Mesenchymal stem cell (in vitro differentiated cells and primary cell): ENCODE results near the gene STRA8.
A peak's percentile ranks its signal among the peaks of the same experiment; 100 is the strongest.

ENCODE experiments used
- DNase-seq: peaks from one replicate; pipeline ENCODE4 v3.0.0-alpha.2; 2013
- H2AFZ ChIP-seq: one replicate; pipeline ENCODE4 v1.6.1; 2013; ENCODE audit warnings: low read depth, mild to moderate bottlenecking, control low read depth, inconsistent platforms, low read length, moderate library complexity
- H2AK5ac ChIP-seq: 2 replicates; pipeline ENCODE4 v1.6.1; 2013; ENCODE audit warnings: low read length, moderate library complexity, mild to moderate bottlenecking, inconsistent platforms; ENCODE audit not compliant: severe bottlenecking
- H2BK120ac ChIP-seq: one replicate; pipeline ENCODE4 v1.6.1; 2013; ENCODE audit warnings: low read depth, mild to moderate bottlenecking, inconsistent platforms, low read length, moderate library complexity
- H2BK12ac ChIP-seq, 2 experiments: one replicate each; pipeline ENCODE4 v1.6.1; 2013; ENCODE audit warnings: inconsistent platforms in 2 of 2, low read length in 2 of 2, mild to moderate bottlenecking in 2 of 2, moderate library complexity in 2 of 2, control low read depth in 1 of 2
- H2BK15ac ChIP-seq: one replicate; pipeline ENCODE4 v1.6.1; 2013; ENCODE audit warnings: mild to moderate bottlenecking, low read depth, inconsistent platforms; ENCODE audit not compliant: poor library complexity, severe bottlenecking
- H2BK5ac ChIP-seq: 2 replicates; pipeline ENCODE4 v1.6.1; 2013; ENCODE audit warnings: low read depth, mild to moderate bottlenecking, low read length, control low read depth, inconsistent platforms; ENCODE audit not compliant: poor library complexity, severe bottlenecking
- H3K14ac ChIP-seq, 2 experiments: one replicate each; pipeline ENCODE4 v1.6.1; 2013; ENCODE audit warnings: inconsistent platforms in 2 of 2, low read length in 2 of 2, control low read depth in 1 of 2, mild to moderate bottlenecking in 1 of 2, moderate library complexity in 1 of 2
- H3K18ac ChIP-seq, 2 experiments: one replicate each; pipeline ENCODE4 v1.6.1; 2013; ENCODE audit warnings: inconsistent platforms in 2 of 2, low read length in 2 of 2, control low read depth in 1 of 2, low read depth in 1 of 2, mild to moderate bottlenecking in 1 of 2
- H3K23ac ChIP-seq, 2 experiments: one replicate each; pipeline ENCODE4 v1.6.1; 2013; ENCODE audit warnings: inconsistent platforms in 2 of 2, low read length in 2 of 2, mild to moderate bottlenecking in 2 of 2, moderate library complexity in 2 of 2, control low read depth in 1 of 2
- H3K27ac ChIP-seq: 2 replicates; pipeline ENCODE4 v1.5.1; 2013; ENCODE audit warnings: mild to moderate bottlenecking, moderate library complexity, low read length, control low read depth, inconsistent platforms; ENCODE audit not compliant: poor library complexity, severe bottlenecking
- H3K27me3 ChIP-seq, 2 experiments: 2 replicates each; pipeline versions ENCODE4 v1.6.1 to v1.7.0; 2013; ENCODE audit warnings: low read length in 2 of 2, mild to moderate bottlenecking in 2 of 2, moderate library complexity in 2 of 2, control low read depth in 1 of 2, inconsistent platforms in 1 of 2; ENCODE audit not compliant: control insufficient read depth in 1 of 2, insufficient read depth in 1 of 2
- H3K36me3 ChIP-seq, 2 experiments: 2 replicates each; pipeline versions ENCODE4 v1.6.1 to v1.7.0; 2013; ENCODE audit warnings: low read length in 2 of 2, control low read depth in 1 of 2, inconsistent platforms in 1 of 2, low read depth in 1 of 2, mild to moderate bottlenecking in 1 of 2; ENCODE audit not compliant: insufficient read depth in 2 of 2, control insufficient read depth in 1 of 2
- H3K4ac ChIP-seq, 2 experiments: one replicate each; pipeline ENCODE4 v1.6.1; 2013; ENCODE audit warnings: inconsistent platforms in 2 of 2, low read length in 2 of 2, mild to moderate bottlenecking in 2 of 2, moderate library complexity in 2 of 2, control low read depth in 1 of 2, low read depth in 1 of 2
- H3K4me1 ChIP-seq: 2 replicates; pipeline ENCODE4 v1.6.1; 2013; ENCODE audit warnings: low read depth, low read length, control low read depth; ENCODE audit not compliant: control insufficient read depth, insufficient read depth
- H3K4me2 ChIP-seq: 2 replicates; pipeline ENCODE4 v1.6.1; 2013; ENCODE audit warnings: low read length, mild to moderate bottlenecking, inconsistent platforms; ENCODE audit not compliant: poor library complexity, severe bottlenecking
- H3K4me3 ChIP-seq, 2 experiments: 2 replicates each; pipeline versions ENCODE4 v1.5.1 to v1.7.0; 2013; ENCODE audit warnings: low read length in 2 of 2, mild to moderate bottlenecking in 2 of 2, control low read depth in 1 of 2, low read depth in 1 of 2; ENCODE audit not compliant: insufficient read depth in 1 of 2
- H3K79me1 ChIP-seq: replicated peaks from 2 replicates; pipeline ENCODE4 v1.6.1; 2013; ENCODE audit warnings: mild to moderate bottlenecking, control low read depth, low read length, inconsistent platforms; ENCODE audit not compliant: poor library complexity, severe bottlenecking
- H3K9ac ChIP-seq: 2 replicates; pipeline ENCODE4 v1.7.0; 2013; ENCODE audit warnings: mild to moderate bottlenecking, low read length, moderate library complexity
- H3K9me3 ChIP-seq: 2 replicates; pipeline ENCODE4 v1.7.0; 2013; ENCODE audit warnings: mild to moderate bottlenecking, low read length; ENCODE audit not compliant: control insufficient read depth
- H4K8ac ChIP-seq: one replicate; pipeline ENCODE4 v1.6.1; 2013; ENCODE audit warnings: inconsistent platforms, mild to moderate bottlenecking, low read length, moderate library complexity
- H4K91ac ChIP-seq: one replicate; pipeline ENCODE4 v1.6.1; 2013; ENCODE audit warnings: mild to moderate bottlenecking, low read length, inconsistent platforms
- WGBS: methylation state at CpG from one replicate; pipeline ENCODE4 v1.1.7; 2013; ENCODE audit warnings: mixed read lengths; 5-methylcytosine and 5-hydroxymethylcytosine counted together

STRA8 gene

GRCh38 chr7:135253851-135254771, 20.5 kb downstream of the STRA8 start:
- H3K27ac ChIP-seq = peak overlapping the region; percentile 29
- peak overlapping the region in 1 of 2 experiments; percentile 34 for H3K4ac ChIP-seq
- no peak overlapping the region for H2BK5ac ChIP-seq
- 42% methylated on average over 9 of the region's 9 CpGs for WGBS
- DNase-seq = peak; percentile 72
- H3K18ac ChIP-seq = peak overlapping the region; percentile 7 to 40
- H2AFZ ChIP-seq = peak overlapping the region; percentile 79
- peak overlapping the region in 1 of 2 experiments; percentile 79 for H2BK12ac ChIP-seq
- no peaks in the 10 kb centered on the region for H3K9me3 ChIP-seq
- H3K23ac ChIP-seq = no peak overlapping the region
- H3K79me1 ChIP-seq = no peaks in the 10 kb centered on the region
- peak overlapping the region in 1 of 2 experiments; percentile 61 for H3K14ac ChIP-seq
- H2BK120ac ChIP-seq = no peak overlapping the region
- H3K4me2 ChIP-seq = no peak overlapping the region
- peak overlapping the region in 1 of 2 experiments; percentile 27 for H3K4me3 ChIP-seq
- peak overlapping the region; percentile 89 for H4K8ac ChIP-seq
- H3K27me3 ChIP-seq = no peaks in the 10 kb centered on the region
- peaks cover 21% of the 10 kb centered on the region for H3K4me1 ChIP-seq
- H3K36me3 ChIP-seq = no peaks in the 10 kb centered on the region
- peak overlapping the region; percentile 54 for H4K91ac ChIP-seq
- H2AK5ac ChIP-seq = peak overlapping the region; percentile 63
- H2BK15ac ChIP-seq = no peak overlapping the region
- H3K9ac ChIP-seq = peak overlapping the region; percentile 65

- Histone ChIP-seq H3K9ac (no peak overlapping the region), H3K36me3 (no peaks in the 10 kb centered on the region), H2BK12ac (no peak overlapping the region), H2BK15ac (no peak overlapping the region), H3K27ac (no peak overlapping the region), H4K8ac (no peak overlapping the region), H2AFZ (no peak overlapping the region), H3K9me3 (no peaks in the 10 kb centered on the region), H2BK5ac (no peak overlapping the region), H3K23ac (no peak overlapping the region), H4K91ac (no peak overlapping the region), H3K4me3 (no peak overlapping the region), H3K4ac (no peak overlapping the region), H3K4me1 (peaks cover 20% of the 10 kb centered on the region), H3K4me2 (no peak overlapping the region), H3K18ac (no peak overlapping the region), H2BK120ac (no peak overlapping the region), H2AK5ac (no peak overlapping the region), H3K27me3 (no peaks in the 10 kb centered on the region), H3K79me1 (no peaks in the 10 kb centered on the region), H3K14ac (no peak overlapping the region)
- DNase-seq = no peak
- 92% methylated on average over 4 of the region's 4 CpGs for WGBS
Observed at GRCh38 chr7:135257790-135258189, 24.2 kb downstream of the STRA8 start.

- Histone ChIP-seq H3K4me3 (no peak overlapping the region), H3K9me3 (no peaks in the 10 kb centered on the region), H3K27ac (no peak overlapping the region), H2AK5ac (no peak overlapping the region), H4K8ac (no peak overlapping the region), H3K14ac (no peak overlapping the region), H2BK120ac (no peak overlapping the region), H3K4ac (no peak overlapping the region), H3K9ac (no peak overlapping the region), H3K18ac (no peak overlapping the region), H2BK15ac (no peak overlapping the region), H2AFZ (no peak overlapping the region), H3K4me2 (no peak overlapping the region), H3K36me3 (no peaks in the 10 kb centered on the region), H3K79me1 (no peaks in the 10 kb centered on the region), H2BK12ac (no peak overlapping the region), H3K23ac (no peak overlapping the region), H2BK5ac (no peak overlapping the region), H3K4me1 (peaks cover 22% of the 10 kb centered on the region), H3K27me3 (no peaks in the 10 kb centered on the region), H4K91ac (no peak overlapping the region)
- WGBS = 80% methylated on average over 3 of the region's 3 CpGs
- no peak for DNase-seq
Observed at GRCh38 chr7:135258585-135258984, 24.9 kb downstream of the STRA8 start.

GRCh38 chr7:135259702-135260101, 26.1 kb downstream of the STRA8 start:
- Histone ChIP-seq H2BK5ac (no peak overlapping the region), H3K4me1 (peaks cover 12% of the 10 kb centered on the region), H3K79me1 (no peaks in the 10 kb centered on the region), H3K9me3 (peaks cover 9% of the 10 kb centered on the region), H3K14ac (no peak overlapping the region), H3K27ac (no peak overlapping the region), H2BK12ac (no peak overlapping the region), H3K9ac (no peak overlapping the region), H3K18ac (no peak overlapping the region), H3K4me3 (no peak overlapping the region), H3K36me3 (no peaks in the 10 kb centered on the region), H3K23ac (no peak overlapping the region), H3K4me2 (no peak overlapping the region), H3K4ac (no peak overlapping the region), H4K91ac (no peak overlapping the region), H2BK120ac (no peak overlapping the region), H2AFZ (no peak overlapping the region), H2AK5ac (no peak overlapping the region), H4K8ac (no peak overlapping the region), H2BK15ac (no peak overlapping the region), H3K27me3 (no peaks in the 10 kb centered on the region)
- WGBS = 91% methylated on average over 6 of the region's 6 CpGs
- no peak for DNase-seq
